Stimulated activated naive CD8-positive, alpha-beta T cell treated with anti-CD3 and anti-CD28 coated beads, Interleukin-15, Interleukin-2, amounts not matched to agents 100 ng/mL and 50 ng/mL, for 24 hours (primary cell): ENCODE data around the gene OTOA.
A peak's percentile ranks its signal among the peaks of the same experiment; 100 is the strongest.
"Not testable (repeated sequence)": the region's sequence is repeated elsewhere in the genome, so short reads cannot be mapped to it uniquely, and the experiment has no call there.

Source experiments
- H3K27ac Mint-ChIP-seq: one replicate; pipeline ENCODE4 v1.8.0; 2021; ENCODE audit warnings: mild to moderate bottlenecking, mixed read lengths
- H3K27me3 Mint-ChIP-seq: one replicate; pipeline ENCODE4 v1.8.0; 2021; ENCODE audit warnings: mixed read lengths
- H3K36me3 Mint-ChIP-seq: one replicate; pipeline ENCODE4 v1.8.0; 2021; ENCODE audit warnings: low read depth, mixed read lengths
- H3K4me1 Mint-ChIP-seq: one replicate; pipeline ENCODE4 v1.8.0; 2021; ENCODE audit warnings: low read depth, mixed read lengths
- H3K4me3 Mint-ChIP-seq: one replicate; pipeline ENCODE4 v1.8.0; 2021; ENCODE audit warnings: mild to moderate bottlenecking, mixed read lengths
- H3K9me3 Mint-ChIP-seq: one replicate; pipeline ENCODE4 v1.8.0; 2021; ENCODE audit warnings: mixed read lengths

Gene OTOA

DNA sequence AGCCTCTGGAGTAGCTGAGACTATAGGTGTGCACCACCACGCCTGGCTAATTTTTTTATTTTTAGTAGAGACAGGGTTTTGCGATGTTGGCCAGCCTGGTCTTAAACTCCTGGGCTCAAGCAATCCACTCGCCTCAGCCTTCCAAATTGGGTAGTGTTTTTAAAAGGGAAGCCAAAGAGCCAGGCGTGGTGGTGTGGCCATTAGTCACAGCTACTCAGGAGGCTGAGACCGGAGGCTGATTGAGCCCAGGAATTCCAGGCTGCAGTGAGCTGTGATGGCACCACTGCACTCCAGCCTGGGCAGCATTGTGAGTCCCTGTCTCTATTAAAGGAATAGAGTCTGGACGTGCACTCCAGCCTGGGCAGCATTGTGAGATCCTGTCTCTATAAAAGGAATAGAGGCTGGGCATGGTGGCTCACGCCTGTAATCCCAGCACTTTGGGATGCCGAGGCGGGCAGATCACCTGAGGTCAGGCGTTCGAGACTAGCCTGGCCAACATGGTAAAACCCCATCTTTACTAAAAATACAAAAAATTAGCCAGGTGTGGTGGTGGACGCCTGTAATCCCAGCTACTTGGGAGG lies 13.9 kb upstream of the OTOA start:
- H3K4me1 Mint-ChIP-seq: peaks cover 71% of the 10 kb centered on the region
- not testable (repeated sequence) for H3K9me3 Mint-ChIP-seq, H3K27me3 Mint-ChIP-seq, H3K27ac Mint-ChIP-seq, H3K36me3 Mint-ChIP-seq, H3K4me3 Mint-ChIP-seq

DNA sequence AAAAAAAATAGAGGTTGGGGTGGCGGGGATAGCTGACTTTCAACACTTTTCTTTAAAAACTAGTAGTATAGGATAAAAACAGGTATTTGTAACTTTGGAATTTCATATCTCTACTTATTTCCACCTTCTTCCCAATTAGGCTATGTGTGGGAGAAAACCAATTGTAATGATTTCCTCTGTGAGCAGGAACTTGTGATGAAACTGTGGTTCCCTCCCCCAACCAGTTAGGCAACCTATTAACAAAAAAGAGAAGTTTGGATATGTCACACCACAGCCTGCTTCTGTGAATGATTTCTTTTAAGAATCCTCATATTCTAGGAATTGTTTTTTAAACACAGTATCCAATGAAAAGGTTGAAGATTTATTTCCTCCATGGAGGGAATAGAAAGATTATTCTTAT lies 13.2 kb upstream of the OTOA start:
- H3K4me1 Mint-ChIP-seq: peaks cover 65% of the 10 kb centered on the region

DNA sequence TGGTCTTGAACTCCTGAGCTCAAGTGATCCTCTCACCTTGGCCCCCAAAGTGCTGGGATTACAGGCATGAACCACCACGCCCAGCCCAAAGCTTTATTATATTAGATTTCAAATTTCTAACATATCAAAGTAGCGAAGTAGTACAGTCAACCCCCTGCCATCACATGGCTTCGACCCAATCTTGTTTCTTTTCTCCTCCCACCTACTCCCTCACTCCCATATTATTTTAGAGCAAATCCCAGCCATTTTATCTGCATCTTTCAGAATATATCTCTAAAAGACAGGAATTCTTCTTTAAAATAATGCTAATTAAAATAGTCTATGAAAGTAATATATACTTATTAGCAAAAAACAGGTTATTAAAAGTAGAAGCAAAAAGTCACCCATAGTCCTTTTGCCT lies 12.3 kb upstream of the OTOA start:
- Mint-ChIP-seq H3K27me3 (no peaks in the 10 kb centered on the region), H3K36me3 (peaks cover 17% of the 10 kb centered on the region), H3K4me3 (no peak overlapping the region), H3K4me1 (peaks cover 60% of the 10 kb centered on the region), H3K9me3 (no peaks in the 10 kb centered on the region), H3K27ac (no peak overlapping the region)

More for the DNA sequence above, 13.2 kb upstream of the OTOA start:
- H3K27ac Mint-ChIP-seq: no peak overlapping the region
- no peaks in the 10 kb centered on the region for H3K27me3 Mint-ChIP-seq
- peaks cover 7% of the 10 kb centered on the region for H3K36me3 Mint-ChIP-seq
- no peaks in the 10 kb centered on the region for H3K9me3 Mint-ChIP-seq
- H3K4me3 Mint-ChIP-seq: no peak overlapping the region

DNA sequence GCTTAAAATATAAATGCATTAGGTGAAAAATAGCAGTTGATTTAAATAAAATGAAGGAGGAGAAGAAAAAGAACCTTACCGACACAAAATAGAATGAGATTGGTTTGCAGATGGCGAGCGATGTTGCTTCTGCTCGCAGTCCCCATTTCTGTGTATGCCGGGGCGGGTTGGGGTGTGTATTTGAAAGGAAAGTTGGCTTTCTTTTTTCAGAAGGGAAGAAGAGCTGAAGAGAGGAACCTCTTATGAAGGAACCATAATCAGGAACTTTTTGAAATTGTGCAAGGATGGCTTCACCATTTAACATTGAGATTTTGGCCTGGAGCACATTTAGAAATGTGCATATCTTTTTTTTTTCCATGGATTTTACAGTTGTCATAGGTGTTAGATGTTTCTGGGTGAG lies 11.3 kb upstream of the OTOA start, which contains the start of gene IGSF6:
Gene IGSF6, minus strand, starts transcription at position 156 of the 400 bp plus-strand sequence. Its CDS starts 10 bp downstream, at position 146.
- peaks cover 60% of the 10 kb centered on the region for H3K4me1 Mint-ChIP-seq
- no peak within 1 kb of the TSS for H3K4me3 Mint-ChIP-seq
- no peak within 1 kb of the TSS for H3K27ac Mint-ChIP-seq
- no peaks in the 10 kb centered on the region for H3K27me3 Mint-ChIP-seq
- H3K36me3 Mint-ChIP-seq: peaks cover 26% of the 10 kb centered on the region
- no peaks in the 10 kb centered on the region for H3K9me3 Mint-ChIP-seq

DNA sequence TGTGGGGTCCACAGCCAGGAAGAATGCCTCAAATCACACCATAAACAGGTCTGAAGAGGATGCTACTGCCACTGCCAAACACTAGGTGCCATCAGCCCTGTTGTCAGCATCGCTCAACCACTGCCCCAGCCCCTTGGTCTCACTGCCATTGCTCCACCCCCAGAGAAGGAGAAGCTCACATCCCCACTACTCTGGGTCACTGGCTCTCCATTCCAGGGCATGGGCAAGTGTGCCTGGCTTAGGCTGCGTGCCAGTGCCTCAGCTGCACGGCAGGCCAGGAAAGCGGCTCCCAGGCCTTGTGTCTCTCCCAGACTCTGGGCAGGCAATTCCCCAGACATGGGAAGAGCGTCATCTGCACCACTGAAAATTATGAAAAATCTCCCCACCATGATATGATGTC lies 10.2 kb upstream of the OTOA start:
- peaks cover 58% of the 10 kb centered on the region for H3K4me1 Mint-ChIP-seq
- no peaks in the 10 kb centered on the region for H3K27me3 Mint-ChIP-seq
- no peaks in the 10 kb centered on the region for H3K9me3 Mint-ChIP-seq
- H3K27ac Mint-ChIP-seq: no peak overlapping the region
- H3K4me3 Mint-ChIP-seq: no peak overlapping the region
- peaks cover 26% of the 10 kb centered on the region for H3K36me3 Mint-ChIP-seq

DNA sequence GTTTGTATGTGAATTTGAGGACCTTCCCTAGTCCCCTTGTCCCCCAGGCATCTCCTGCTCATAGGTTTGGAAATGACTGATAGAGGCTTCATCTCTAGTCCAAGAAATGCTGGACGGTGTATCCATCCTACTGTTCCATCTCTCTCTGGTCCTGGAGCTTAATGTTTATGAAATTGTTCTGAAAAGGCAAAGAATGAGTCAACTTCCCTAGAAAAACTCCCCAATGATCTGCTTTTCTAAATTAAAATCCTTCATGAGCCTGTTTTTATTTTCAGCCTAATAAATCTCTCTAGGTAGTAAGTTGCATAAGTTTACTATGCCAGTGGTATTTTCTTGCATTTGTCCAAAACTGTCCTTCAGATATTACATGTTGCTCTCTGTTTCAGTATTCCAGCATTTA lies 9.3 kb upstream of the OTOA start:
- H3K36me3 Mint-ChIP-seq: peaks cover 26% of the 10 kb centered on the region
- H3K27me3 Mint-ChIP-seq: no peaks in the 10 kb centered on the region
- H3K27ac Mint-ChIP-seq: peak overlapping the region; percentile 22
- no peaks in the 10 kb centered on the region for H3K9me3 Mint-ChIP-seq
- H3K4me1 Mint-ChIP-seq: peaks cover 51% of the 10 kb centered on the region
- H3K4me3 Mint-ChIP-seq: no peak overlapping the region

DNA sequence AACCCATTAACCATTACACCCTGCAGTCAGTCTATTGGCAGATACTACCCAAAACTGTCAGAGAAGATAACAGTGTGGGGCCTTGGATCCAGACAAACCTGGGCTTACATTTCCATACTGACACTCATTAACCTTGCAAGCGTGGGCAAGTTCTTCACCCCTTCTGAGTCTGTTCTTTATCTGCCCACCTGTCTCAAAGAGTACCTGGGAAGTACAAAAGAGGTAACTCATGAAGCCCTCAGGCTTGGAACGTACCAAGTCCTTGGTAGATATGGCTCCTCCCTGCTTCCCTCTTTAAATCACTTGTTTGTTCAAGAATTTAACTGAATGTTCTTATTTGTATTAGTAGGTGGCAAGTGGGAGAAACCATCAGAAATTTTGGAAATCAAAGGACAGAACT lies 8.9 kb upstream of the OTOA start:
- Mint-ChIP-seq H3K36me3 (peaks cover 26% of the 10 kb centered on the region), H3K27ac (no peak overlapping the region), H3K4me1 (peaks cover 51% of the 10 kb centered on the region), H3K9me3 (no peaks in the 10 kb centered on the region), H3K27me3 (no peaks in the 10 kb centered on the region), H3K4me3 (no peak overlapping the region)

DNA sequence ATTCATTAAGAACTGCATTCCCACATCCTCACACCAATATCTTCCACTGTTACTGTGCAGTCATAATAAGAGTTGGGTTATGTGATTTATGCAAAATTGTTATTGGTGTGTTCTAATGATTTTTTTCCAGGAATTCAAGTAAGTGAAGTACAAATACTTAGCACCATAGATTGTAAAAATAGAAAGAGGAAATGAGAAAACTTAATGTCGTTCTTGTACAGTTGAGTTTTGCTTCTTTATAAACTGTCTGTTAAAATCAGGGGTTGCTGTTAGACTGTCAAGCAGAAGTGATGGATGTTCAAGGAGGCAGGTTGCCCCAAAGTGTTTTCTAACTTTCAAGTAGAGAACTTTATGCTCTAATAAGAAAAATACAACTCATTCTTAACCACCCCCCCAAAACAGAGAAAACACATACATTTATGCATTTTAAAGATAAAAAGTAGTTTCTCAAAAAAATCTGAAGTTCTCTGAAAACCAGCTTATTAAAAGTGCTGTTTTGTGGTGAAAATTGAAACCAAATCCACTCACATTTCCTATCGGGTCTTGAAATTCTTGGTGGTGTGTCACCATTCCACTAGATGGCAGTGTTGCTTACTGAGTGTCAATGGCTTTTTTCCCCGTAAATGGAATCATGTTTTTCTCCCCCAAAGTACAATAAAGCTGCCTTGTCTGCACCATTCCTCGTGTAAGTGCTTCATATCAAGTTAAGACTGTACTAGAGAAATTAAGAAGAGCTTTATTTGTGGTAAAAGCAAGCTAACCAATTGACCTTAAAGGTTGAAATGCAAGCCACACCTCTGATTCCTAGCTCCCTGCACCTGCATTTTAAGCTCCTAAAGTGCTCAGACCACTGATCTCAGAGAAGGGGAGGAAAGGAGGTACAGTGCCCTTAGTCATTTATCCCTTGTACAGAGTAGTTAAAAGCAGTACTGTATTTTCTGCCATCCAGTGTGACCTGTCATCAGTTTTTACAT lies 6.7 kb upstream of the OTOA start:
- H3K4me3 Mint-ChIP-seq: peak overlapping the region; percentile 30
- no peaks in the 10 kb centered on the region for H3K9me3 Mint-ChIP-seq
- peaks cover 26% of the 10 kb centered on the region for H3K36me3 Mint-ChIP-seq
- H3K27ac Mint-ChIP-seq: peak overlapping the region; percentile 32
- no peaks in the 10 kb centered on the region for H3K27me3 Mint-ChIP-seq
- peaks cover 56% of the 10 kb centered on the region for H3K4me1 Mint-ChIP-seq

DNA sequence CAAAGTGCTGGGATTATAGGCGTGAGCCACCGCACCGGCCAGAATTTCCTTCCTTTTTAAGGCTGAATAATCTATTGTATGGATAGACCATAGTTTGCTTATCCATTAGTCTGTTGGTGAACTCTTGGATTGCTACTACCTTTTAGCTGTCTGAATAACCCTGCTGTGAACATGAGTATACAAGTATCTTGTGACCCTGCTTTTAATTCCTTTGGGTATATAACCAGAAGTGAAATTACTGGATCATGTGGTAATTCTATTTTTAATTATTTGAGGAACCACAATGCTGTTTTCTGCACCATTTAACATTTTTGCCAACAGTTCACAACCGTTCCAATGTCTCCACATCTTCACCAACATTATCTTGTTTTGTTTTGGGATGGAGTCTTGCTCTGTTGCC lies 4.6 kb upstream of the OTOA start:
- Mint-ChIP-seq H3K4me1 (peaks cover 53% of the 10 kb centered on the region), H3K36me3 (peaks cover 26% of the 10 kb centered on the region), H3K4me3 (no peak overlapping the region), H3K27me3 (peaks cover 3% of the 10 kb centered on the region), H3K9me3 (no peaks in the 10 kb centered on the region), H3K27ac (no peak overlapping the region)

DNA sequence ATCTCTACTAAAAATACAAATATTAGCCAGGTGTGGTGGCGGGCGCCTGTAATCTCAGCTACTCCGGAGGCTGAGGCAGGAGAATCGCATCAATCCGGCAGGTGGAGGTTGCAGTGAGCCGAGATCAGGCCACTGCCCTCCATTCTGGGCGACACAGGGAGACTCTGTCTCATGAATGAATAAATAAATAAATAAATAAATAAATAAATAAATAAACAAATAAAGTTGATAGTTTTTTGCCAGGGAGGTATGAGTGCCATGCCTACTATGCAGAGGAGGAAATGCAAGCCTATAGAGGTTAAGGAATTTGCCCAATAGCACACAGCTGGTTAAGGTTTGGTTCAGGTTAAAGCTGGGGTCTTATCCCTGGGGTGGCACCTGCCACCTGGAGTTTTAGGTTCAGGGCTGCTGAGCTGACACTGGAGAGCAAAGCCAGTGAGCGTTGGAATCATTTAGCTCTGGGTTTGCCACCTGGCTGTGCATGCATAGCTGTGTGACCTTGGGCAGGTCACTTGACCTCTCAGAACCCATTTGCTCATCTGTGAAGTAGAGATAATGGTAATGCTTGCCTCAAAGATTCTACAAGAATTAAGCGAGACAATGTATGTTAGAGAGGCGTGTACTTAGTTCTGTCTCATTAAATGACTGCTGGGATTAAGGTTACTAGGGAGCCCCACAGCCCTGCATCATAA lies 1.2 kb downstream of the OTOA start:
- Mint-ChIP-seq H3K27ac (no peak overlapping the region), H3K4me1 (peaks cover 25% of the 10 kb centered on the region), H3K4me3 (no peak overlapping the region), H3K36me3 (no peaks in the 10 kb centered on the region), H3K27me3 (peaks cover 3% of the 10 kb centered on the region), H3K9me3 (no peaks in the 10 kb centered on the region)

DNA sequence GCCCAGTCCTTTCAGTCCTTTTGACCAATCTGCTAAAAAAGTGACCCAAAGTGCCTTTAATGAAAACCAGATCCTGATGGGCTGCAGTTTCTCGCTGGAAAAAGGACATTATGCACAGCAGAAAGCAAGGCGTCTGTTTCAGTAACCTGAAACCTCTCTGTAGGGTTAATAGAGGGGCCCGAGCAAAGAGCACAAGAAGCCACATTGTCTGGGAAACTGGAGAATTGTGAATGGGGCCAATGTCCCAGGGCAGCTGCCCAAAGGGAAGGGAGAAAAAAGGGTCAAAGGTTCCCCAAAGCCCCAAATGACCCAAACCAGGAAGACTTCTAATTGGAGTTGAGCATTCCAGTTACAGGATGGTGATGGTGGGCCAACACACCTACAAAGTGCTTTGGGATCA lies 3.0 kb downstream of the OTOA start:
- Mint-ChIP-seq H3K9me3 (no peaks in the 10 kb centered on the region), H3K27me3 (peaks cover 3% of the 10 kb centered on the region), H3K27ac (no peak overlapping the region), H3K4me1 (peaks cover 12% of the 10 kb centered on the region), H3K4me3 (no peak overlapping the region), H3K36me3 (no peaks in the 10 kb centered on the region)

DNA sequence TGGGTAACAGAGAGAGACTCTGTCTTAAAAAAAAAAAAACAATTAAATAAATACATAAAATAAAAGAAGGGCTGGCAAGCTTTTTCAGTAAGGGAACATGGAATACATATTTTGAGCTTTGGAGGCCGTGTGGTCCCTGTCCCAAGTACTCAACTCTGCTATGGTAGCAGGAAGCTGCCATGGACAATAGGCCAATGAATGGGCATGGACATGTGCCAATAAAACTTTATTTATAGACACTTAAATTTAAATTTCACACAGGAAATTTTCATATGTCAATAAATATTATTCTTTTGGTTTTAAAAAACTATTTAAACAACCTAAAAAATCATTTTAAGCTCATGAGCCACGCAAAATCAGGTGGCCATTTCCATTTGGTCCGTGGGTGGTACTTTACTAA lies 3.8 kb downstream of the OTOA start:
- Mint-ChIP-seq H3K4me1 (peaks cover 8% of the 10 kb centered on the region), H3K27ac (no peak overlapping the region), H3K4me3 (no peak overlapping the region), H3K9me3 (no peaks in the 10 kb centered on the region), H3K27me3 (peaks cover 3% of the 10 kb centered on the region), H3K36me3 (no peaks in the 10 kb centered on the region)

DNA sequence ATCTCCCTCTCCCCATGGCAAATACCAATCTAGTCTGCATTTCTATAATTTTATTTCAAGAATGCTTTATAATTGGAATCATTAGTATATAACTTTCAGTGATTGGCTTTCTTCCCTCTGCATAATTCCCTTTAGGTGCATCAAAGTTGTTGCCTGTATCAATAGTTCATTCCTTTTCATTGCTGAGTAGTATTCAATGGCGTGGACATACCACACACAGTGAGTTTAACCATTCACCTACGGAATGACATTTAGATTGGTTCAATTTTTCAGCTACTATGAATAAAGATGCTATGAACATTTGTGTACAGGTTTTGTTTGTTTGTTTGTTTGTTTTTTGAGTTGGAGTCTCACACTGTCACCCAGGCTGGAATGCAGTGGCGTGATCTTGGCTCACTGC lies 9.7 kb downstream of the OTOA start:
- H3K36me3 Mint-ChIP-seq: no peaks in the 10 kb centered on the region
- no peak overlapping the region for H3K27ac Mint-ChIP-seq
- H3K4me3 Mint-ChIP-seq: no peak overlapping the region
- no peaks in the 10 kb centered on the region for H3K4me1 Mint-ChIP-seq
- H3K27me3 Mint-ChIP-seq: peaks cover 4% of the 10 kb centered on the region
- H3K9me3 Mint-ChIP-seq: no peaks in the 10 kb centered on the region

DNA sequence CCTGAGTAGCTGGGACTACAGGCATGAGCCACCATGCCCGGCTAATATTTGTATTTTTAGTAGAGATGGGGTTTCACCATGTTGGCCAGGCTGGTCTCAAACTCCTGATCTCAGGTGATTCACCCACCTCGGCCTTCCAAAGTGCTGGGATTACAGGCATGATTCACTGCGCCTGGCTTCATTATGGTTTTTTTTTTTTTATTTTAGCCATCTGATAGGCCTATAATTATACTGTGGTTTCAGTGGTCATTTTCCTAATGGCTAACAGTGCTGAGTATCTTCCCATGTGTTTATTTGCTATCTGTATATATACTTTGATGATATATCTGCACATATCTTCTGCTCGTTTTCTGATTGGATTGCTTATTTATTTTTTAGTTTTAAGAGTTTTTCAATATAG lies 10.7 kb downstream of the OTOA start:
- H3K9me3 Mint-ChIP-seq, H3K36me3 Mint-ChIP-seq, H3K27ac Mint-ChIP-seq: not testable (repeated sequence)

DNA sequence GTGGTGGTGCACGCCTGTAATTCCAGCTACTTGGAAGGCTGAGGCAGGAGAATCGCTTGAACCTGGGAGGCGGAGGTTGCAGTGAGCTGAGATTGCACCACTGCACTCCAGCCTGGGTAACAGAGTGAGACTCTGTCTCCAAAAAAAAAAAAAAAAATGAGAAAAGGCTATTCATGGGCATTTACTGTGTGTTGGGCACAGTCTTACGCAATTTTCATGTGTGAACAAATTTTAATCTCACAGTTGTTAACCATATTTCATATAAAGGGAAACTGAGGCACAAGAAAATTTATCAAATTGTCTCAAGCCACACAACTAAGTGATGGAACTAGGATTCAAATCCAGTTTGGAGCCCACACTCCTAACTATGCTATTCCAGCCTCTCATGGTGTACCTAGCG lies 16.9 kb downstream of the OTOA start:
- H3K4me1 Mint-ChIP-seq, H3K27ac Mint-ChIP-seq, H3K9me3 Mint-ChIP-seq, H3K4me3 Mint-ChIP-seq, H3K36me3 Mint-ChIP-seq: not testable (repeated sequence)
- H3K27me3 Mint-ChIP-seq: peaks cover 12% of the 10 kb centered on the region

More for the DNA sequence above, 10.7 kb downstream of the OTOA start:
- H3K4me1 Mint-ChIP-seq, H3K4me3 Mint-ChIP-seq, H3K27me3 Mint-ChIP-seq: not testable (repeated sequence)
